HG03175 (cell line): ENCODE results near the gene BYSL.

Experiments
- ATAC-seq: cut with Tn5 transposase; IDR thresholded peaks from one replicate; pipeline ENCODE4 v1.9.1; 2021; ENCODE audit warnings: mild to moderate bottlenecking, moderate library complexity; ENCODE audit not compliant: unreplicated experiment

BYSL gene, protein sequence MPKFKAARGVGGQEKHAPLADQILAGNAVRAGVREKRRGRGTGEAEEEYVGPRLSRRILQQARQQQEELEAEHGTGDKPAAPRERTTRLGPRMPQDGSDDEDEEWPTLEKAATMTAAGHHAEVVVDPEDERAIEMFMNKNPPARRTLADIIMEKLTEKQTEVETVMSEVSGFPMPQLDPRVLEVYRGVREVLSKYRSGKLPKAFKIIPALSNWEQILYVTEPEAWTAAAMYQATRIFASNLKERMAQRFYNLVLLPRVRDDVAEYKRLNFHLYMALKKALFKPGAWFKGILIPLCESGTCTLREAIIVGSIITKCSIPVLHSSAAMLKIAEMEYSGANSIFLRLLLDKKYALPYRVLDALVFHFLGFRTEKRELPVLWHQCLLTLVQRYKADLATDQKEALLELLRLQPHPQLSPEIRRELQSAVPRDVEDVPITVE

DNA sequence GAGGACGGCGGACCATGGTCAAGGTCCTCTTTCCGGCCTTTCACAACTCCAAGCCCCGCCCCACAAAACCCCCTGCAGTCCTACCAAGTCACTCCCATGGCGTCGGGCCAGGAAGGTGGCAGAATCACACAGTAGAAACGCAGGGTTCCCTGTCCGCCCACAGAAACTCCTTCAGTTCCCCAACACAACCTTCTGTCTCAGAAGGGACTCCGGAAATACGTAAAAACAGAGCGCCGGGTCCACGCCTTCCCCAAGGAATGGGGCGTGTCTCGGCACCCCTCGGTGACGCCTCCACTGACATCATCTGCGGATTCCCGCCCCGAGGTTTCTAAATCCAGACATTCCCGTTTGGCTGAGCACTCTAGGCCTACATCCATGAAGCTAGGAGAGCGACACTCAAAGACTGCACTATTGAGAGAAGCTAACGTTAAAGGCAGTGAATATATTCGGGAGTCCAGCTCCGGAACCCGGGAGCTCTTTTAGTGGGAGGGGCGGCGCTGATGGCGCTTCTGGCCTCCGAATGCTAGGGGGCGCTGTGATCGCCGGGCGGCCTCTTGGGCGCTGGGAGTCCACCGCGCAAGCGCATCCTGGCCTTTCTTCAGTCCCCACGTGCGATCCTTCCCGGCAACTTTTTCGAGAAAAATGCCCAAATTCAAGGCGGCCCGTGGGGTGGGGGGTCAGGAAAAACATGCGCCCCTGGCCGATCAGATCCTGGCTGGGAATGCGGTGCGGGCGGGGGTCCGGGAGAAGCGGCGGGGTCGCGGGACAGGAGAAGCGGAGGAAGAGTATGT lies at the start of gene BYSL, which contains the start of gene MED20:
Gene BYSL, plus strand, starts transcription at position 579 of the 791 bp plus-strand sequence. Its CDS starts 64 bp downstream, at position 643.
Gene MED20, minus strand, starts transcription at position 219 of the 791 bp plus-strand sequence. Its CDS starts 121 bp downstream, at position 98.
- peak; percentile 93 for ATAC-seq

DNA sequence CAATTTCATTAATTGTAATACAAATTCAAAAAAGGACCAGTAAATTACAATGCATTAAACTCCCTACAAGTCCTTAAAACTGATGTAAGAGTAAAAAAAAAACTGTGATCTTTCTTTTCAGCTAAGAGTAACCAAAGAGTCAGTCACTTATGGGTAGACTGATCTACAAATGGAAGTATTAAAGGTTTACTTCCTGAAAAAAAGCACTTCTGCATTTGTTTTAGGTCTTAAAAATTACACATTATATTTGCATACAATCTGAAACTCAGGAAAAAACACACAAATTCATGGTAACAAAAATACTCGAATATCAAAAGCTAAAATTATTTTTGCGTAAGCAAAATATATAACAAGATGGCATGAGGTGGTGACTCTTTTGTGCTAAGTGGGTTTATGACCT lies 49.6 kb upstream of the BYSL start:
- no peak for ATAC-seq

DNA sequence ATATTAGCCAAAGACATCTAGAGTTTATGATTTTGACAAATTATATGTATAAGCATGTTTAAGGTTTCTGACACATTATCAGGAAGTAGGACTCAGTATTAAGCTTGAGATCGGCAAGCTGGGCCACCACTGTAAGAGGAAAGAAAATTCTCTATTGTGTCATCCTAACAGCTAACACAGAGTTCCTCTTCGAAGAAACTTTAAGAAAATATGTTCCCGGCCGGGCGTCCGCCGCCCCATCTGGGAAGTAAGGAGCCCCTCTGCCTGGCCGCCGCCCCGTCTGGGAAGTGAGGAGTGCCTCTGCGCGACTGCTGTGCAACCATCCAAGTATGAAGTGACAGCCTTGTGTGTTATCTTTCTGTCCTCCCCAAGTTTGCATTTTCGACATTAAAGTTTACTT lies 49.2 kb upstream of the BYSL start:
- no peak for ATAC-seq

DNA sequence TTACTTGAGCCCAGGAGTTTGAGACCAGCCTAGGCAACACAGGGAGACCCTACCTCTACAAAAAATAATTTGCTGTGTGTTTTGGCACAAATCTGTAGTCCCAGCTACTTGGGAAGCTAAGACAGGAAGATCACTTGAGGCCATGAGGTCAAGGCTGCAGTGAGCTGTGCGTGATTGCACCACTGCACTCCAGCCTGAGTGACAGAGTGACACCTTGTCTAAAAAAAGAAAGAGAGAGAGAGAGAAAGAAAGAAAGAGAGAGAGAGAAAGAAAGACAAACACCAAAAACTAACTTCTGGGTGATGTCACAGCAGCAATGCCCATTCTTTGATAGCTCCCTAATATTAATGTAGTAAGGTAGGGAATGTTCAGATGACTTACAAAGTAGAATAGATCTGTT lies 46.6 kb upstream of the BYSL start:
- no peak for ATAC-seq

DNA sequence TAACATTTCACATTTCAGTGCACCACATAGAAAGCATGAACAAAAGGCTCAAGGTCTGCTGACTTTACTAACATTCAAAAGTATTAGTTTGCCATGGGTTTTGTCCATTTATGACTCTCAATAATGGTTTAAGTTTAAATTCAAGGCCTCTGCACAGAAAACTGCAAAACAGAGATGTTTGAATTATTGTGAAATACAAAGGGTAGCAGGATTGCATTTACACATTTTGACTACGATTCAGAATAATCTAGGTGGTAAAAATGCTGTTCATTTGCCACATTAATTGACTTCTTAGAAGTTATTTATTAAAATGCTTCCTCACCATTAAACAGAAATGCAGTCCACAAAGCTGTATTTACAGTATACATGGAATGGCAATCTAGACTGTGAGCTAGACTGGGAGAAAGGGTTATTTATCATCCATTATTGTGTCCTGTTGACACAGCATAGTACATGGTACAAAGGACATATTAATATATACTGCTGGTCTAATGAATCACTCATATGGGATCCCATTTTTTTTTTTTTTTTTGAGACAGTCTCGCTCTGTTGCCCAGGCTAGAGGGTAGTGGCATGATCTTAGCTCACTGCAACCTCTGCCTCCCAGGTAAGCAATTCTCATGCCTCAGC lies 44.1 kb upstream of the BYSL start:
- no peak for ATAC-seq

DNA sequence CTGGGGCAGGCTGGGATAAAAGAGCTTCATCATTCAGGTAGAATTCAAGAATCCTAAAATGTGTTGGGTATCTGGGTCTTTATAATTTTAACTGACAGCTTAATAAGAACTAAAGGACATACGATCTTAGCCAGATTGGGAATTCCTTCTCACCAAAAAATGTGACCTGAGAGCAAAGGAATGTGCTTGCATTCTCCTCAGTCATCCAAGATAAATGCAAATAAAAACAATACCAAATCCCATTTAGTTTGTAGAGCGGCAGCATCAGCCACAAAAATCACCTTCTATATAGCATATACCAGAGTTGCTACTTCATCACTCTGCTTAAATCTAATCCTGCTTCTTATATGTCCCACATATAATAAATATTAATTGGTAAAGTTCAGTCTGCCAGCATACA lies 43.1 kb upstream of the BYSL start:
- no peak for ATAC-seq

DNA sequence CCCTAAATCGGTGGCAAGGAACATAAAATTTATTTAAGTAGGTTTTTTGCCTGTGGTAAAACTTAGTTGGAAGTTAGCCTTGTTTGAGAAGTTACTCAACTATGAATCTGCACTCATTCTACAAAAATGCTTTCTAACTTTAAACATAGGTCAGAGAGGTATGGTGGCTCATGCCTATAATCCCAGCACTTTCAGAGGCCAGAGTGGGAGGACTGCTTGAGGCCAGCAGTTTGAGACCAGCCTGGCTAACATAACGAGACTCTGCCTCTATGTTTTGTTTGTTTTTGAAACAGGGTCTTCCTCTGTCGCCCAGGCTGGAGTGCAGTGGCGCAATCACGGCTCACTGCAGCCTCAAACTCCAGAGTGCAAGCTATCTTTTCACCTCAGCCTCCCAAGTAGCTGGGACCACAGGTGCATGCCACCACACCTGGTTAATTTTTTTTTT lies 42.3 kb upstream of the BYSL start:
- no peak for ATAC-seq

DNA sequence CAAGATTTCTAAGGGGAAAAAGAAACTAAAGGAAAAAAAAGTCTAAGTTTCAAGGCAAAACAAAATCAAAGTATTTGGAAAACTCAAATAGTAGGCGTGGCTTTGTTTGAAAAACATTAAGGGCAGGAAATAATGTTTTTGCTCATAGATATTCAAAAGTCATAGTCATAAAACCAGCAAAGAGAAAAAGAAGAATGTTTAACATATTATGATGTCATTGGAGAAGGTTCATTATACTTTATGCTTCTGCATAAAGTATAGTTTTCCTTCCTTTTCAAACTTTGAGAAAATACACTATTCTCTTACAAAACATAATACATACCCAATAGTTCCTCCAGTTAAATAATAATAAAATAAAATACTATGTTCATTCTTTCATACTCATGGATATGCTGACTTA lies 39.8 kb upstream of the BYSL start:
- ATAC-seq = no peak

DNA sequence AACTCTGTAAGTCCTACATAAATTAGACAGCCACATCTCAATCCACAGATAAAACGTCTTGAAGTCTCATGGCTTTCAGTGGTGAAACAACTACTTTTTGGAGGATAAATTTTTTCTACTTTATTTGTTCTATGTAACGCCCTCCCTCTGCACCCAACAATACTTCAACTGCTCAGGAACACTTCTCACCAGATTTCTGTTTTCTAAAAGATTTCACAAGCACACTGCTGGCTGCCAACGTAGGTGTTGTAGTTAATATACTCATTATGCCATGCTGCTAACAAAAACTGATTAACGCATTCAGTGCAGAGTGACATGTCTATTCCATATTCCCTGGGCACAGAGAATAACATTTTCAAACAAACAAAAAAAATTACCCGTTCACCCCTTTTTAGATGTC lies 36.3 kb upstream of the BYSL start:
- ATAC-seq = no peak

DNA sequence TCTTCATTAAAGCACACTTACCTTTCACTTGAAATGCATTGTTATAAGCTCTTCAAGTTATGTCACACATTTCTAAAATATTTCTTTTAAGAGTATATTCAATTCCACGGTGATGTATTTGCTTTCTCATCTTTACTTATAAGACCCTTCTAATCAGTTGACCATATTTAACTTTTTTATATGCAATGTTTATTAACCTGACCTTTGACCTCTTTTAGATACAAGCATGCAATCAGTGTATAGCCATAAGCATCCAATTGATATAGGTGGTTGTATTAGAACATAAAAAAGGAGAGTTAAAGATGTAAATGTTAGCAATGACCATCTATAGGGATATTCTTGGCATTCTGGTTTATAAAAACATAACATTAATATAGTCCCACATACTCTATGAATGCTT lies 35.4 kb upstream of the BYSL start:
- no peak for ATAC-seq

DNA sequence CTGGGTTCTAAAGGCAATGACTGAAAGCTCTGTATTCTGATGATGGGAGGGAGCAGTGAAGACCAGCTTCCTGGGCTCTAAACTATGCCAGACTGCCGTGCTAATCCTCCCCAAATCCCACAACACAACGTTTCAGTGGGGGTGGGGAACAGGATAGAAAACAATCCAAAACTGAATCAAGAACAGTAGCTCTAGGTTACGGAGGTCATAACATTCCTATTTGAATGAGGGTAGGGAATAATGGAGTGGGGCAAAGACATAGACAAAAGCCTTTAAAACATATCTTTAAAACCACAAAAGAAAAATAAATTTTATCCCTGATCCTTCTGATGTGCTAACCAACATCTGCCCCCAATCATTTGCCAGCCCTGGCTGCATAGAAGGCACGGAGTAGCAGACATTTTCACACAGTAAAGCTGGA lies 34.0 kb upstream of the BYSL start:
- ATAC-seq = no peak

DNA sequence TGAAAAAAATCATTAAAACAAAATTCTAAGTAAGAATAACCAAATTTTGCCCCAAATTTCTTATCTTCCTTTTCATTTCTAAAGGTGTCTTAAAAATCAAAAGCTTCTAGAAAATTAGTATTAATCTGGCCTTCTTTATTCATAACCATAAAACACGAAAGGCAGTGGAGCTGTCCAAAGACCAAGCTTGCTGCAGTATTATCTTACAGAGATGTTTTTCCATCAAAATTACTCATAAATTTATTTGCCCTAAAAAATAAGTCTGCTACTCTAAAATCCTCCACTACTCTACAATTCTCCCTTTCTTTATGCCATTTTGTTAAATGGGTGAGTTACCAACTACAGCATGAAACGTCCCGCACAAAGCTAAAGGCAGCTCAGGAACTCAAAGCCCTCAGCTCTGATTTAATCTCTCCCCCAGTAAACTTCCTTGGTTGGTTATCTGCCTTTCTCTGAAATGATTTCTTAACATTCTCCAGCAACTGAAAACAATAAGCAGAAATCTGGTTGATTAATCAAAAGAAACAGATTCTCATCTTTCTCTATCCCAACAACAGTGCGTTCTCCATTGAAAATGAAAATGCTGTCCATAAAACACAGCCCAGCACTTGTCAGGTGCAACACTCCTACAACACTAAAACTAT lies 28.3 kb upstream of the BYSL start:
- no peak for ATAC-seq

DNA sequence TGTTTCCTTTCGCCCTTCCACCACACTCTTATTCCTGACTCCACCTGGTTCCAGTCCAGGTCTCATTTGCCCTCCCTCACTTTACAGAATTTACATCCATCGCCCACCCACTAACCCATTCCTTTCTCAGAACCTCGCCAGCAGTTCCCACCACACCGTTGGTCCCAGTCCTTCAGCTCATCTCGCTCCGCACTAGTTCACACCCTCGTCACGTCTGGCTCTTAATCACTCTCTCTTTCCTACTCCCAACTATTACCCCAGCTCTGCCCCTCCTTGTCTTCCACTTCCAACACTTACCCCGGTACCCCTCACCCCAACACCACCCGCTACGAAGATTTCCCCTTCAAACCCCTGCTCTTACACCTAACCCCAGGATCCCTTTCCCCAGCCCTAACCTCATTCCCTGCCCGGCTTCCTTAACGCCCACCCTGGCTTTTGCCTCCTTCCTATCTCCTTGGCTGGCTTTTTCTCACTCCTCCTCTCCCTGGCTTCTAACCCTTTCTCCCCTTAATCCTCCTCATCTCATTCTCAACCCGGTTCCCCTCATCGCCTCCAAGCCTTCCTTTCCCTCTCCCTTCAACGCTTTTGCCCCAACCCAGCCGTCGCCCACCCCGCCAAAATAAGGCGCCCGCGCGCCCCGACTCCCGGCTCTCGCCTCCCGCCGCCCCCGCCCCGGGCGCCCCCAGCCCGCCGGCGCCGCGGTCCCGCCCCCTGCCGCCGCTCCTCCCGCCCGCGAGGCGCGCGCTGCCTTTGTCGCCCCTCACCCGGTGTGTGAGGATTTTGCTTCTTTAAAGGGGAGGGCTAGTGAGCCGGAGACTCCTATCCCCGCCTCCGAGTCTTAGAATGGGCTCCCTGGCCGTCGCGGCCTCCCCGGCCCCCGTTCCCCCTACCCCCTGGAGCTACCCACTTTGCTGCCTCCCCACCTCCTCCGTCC lies 26.7 kb upstream of the BYSL start:
- ATAC-seq = peak; percentile 30

DNA sequence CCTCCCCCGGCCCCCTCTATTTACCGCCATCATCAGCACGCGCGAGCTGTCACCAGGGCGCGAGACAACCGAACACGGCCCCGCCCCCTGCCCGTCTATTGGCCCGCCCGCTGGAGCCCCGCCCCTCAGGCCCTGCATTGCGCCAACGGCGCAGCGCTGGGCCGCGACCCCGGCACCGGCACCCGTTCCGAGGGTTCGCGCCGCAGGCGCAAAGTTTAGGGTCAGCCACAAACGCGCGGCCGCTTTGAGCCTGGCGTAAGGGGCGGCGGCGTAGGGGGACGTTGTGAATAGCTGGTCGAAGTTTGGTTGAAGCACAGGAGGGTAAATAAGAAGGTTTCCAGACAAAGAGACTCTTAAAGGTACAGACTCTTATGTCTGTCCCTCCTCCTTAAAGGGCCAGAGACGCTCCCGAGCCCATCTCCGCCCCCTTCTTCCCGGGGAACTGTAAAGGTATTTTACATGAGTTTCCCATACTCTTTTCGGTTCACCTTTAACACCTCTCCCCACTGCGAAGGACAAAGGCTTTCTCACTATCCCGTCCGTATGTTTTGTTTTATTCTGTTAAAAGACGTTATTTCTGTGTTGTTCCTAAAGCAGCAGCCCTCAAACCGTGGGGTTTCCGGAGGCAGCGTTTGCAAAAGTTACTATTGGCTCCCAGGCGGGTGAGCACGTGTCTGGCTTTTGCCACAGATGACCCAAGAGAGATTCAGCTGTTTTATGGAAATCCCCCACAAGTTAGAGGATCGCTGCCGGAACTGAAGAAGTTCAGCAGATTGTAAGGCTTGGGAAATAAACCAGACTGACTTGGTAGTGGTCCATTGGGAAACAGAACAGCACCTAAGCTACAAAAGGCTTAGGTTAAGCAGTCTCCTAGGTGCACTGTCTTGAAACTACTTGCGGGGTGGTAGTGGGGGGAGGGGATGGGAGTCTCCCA lies 25.7 kb upstream of the BYSL start, which contains the start of gene USP49:
Gene USP49, minus strand, starts transcription at position 76 of the 934 bp plus-strand sequence. CDS start 88,392 bp downstream, outside the sequence.
- peak; percentile 75 for ATAC-seq

DNA sequence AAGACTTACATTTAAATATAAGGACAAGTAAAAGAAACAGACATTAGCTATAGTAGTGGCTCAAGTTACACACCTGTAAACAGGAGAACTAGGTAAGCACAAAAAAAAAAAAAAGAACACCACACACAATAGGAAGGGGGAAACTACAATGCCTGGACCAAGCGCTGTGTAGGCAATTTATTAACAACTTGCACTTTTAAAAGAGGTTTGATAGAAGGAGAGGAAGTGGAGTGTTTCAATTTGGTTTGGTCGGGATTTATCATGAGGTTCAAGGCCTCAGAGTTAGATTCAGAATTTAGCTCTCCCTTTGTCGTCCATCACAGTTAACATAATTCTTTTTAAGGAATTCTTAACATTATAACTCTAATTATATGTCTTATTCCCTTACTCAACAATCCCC lies 25.0 kb upstream of the BYSL start:
- ATAC-seq = no peak

DNA sequence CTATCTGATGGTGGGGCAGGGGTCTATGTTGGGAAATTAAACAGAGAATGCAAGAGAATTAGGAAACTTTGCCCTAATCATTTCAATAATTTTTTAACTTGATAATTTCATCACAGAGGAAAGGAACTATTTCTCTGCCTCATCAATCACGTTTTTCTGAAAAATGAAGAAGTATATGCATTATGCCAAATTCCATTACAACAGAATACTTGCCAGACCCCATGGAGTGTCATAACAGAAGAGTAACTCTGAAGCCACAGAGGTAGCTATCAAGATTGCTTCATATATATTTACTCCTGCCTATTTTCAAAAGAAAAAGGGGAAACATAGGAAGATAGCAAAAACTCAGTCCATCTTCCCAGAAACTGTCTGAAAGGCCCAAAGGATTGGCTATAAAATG lies 20.4 kb upstream of the BYSL start:
- ATAC-seq = no peak

DNA sequence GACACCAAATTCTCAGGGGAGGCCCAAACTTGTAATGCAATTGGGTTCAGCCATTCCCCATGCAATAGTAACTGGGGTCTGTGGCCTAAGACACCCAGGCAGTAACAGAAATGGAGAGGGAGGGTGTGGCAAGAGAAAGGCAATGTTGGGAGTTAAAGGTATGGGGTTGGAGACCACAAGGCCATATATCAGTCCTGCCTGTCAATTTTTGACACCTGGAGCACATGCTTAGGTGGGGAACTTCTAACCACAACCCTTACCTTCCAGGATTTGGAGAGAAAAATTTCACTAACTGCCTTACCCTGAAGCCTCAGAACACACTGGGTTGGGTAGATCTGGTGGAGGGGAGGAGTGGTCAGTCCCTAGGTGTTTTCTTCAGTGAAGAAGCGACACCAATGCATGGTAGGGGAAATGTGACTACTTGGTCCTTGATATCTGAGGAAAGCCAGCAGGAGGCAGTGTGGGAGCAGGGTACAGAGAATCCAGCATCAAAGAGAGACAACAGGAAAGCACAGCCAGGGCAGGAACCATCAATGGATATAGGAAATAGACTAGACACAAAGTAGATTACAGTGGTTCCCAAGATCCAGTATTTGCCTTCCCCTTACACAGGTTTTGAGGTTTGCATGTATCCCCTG lies 19.3 kb upstream of the BYSL start:
- no peak for ATAC-seq

DNA sequence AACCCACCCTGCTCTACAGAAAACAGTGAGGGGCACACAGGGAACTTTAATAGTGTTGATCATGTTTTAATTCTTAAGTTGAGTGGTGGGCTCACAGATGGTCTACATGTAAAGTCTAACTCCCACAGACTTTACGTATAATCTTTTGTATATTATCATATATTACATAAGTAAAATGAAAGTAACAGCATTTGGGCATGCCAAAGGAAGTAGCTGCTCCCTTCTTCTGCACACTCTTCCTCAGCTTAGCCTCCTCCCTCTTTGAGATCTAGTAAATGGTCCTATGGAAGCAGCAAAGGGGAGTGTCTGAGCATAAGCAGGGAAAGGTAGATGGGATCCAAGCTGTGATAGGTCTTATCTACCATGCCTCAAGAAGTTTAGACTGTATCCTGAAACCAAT lies 11.6 kb upstream of the BYSL start:
- ATAC-seq = no peak
